Sigmoid colon (tissue), 4 donors: Measurements from ENCODE around the gene TAOK1.

ENCODE experiments used
- CTCF ChIP-seq, 4 experiments: fragments of 450-650 bp in 3 of 4; fragments of 200-600 bp in 1 of 4; IDR thresholded peaks; one replicate each; pipeline ENCODE4 v1.5.1; 2016 to 2019; ENCODE audit warnings: antibody characterized with exemption in 4 of 4, mild to moderate bottlenecking in 3 of 4, moderate library complexity in 2 of 4
- EP300 ChIP-seq, 4 donors: sonication (generic); formaldehyde crosslinking; IDR thresholded peaks; one replicate each; pipeline ENCODE4 v1.6.1; 2017; ENCODE audit warnings: antibody characterized with exemption in 4 of 4
- POLR2A ChIP-seq, 2 donors: fragments of 450-650 bp; IDR thresholded peaks; one replicate each; pipeline ENCODE4 v1.6.1; 2016; ENCODE audit warnings: antibody characterized with exemption in 2 of 2, mild to moderate bottlenecking in 2 of 2, moderate library complexity in 2 of 2
- POLR2AphosphoS5 ChIP-seq, 4 donors: sonication (generic); formaldehyde crosslinking; IDR thresholded peaks; one replicate each; pipeline ENCODE4 v1.6.1; 2017; ENCODE audit warnings: antibody characterized with exemption in 4 of 4

DNA sequence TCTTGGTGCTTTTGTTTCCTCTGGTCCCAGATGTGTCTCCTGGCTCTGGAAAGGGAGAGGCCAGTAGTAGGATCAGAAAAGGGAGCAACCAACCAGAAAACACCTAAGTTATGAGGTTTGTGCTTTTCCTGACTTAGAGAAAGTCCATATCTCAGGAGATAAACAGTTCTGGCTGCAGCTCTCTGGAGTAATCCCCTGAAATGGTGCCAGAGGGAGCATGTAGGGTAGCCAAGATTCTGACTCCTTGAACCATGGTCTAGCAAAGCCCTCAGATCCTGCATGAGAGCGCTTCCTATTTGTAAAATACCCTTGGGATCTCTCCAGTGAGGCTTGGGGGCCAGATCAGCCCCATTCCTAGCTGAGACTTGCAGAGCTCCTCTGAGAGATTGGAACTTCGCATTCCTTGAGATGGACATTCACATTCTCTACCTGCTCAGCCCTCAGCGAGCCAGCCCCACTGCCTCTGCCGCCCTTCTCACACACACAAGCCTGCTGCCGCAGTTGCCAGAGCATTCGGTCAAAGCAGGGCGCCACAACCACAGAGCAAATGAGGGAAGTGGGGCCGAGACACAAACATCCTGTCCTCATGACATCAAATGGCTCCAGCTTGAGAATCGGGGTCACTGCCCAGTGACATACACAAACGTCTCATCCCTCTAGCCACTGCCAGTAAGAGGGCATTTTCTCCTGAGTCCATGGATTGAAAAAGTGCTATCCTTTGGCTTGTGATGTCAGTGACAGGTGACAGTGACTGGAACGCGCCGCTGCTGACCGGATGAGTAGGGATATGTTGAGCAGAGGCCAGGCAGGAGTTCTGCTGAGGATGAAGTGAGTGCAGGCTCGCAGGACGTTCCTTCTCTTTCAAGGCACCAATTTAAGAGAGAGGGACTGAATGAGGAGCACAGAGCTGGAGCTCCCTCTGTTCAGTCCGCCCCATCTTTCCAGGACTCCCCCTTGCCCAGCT lies 171.7 kb downstream of the TAOK1 start:
- TF ChIP-seq CTCF (IDR thresholded peaks at IDR 0.05) (no peak), POLR2AphosphoS5 (IDR thresholded peaks at IDR 0.05) (no peak), POLR2A (IDR thresholded peaks at IDR 0.05) (no peak), EP300 (IDR thresholded peaks at IDR 0.05) (no peak)
